ENCODE measurements around the gene IGF2R. TPM values are rescaled to one million over a fixed set of nuclear protein-coding genes. Genes with fewer than 3 reads are reported as not detected.

IGF2R gene
- total RNA-seq, 1 donor: 3.8 TPM

DNA sequence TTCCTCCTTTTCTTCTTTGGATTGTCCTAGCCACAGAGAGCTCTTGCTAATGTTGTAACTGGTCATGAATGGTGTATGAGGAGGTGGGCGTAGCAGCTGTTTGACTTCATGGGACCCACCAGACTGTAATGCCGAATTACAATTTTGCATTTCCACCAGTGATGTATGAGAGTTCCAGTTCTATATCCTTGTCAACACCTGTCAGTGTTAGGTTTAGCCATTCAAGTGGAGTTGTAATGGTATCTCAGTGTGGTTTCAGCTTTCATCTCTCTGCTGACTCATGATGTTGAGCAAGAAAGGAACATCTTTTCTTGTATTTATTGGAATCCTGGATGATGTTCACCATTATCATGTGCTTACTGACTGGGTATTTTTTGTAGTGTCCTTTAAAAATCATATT is 5.1 kb downstream of the IGF2R start:
- DNase-seq (ENCODE audit: low read depth in 2 of 3, low spot score in 2 of 3): no peak

DNA sequence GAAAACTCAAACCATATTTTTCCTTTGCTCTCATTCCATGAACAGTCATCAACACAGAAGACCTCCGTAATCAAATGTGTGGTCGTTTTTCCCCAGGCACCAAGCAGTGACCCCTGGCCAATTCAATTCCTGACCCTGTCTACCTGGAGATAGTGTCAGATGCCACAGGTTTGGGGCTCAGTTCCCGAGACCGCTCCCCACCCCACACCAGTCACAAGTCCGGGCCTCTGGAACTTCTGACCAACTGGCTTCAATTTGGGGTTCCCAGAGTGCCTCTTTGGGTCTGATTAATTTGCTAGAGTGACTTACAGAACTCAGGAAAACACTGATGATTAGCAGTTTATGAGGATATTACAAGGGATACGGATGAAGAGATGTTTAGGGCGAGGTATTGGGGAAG is 6.0 kb downstream of the IGF2R start:
- no peak for DNase-seq (ENCODE audit: low read depth in 2 of 3, low spot score in 2 of 3)

DNA sequence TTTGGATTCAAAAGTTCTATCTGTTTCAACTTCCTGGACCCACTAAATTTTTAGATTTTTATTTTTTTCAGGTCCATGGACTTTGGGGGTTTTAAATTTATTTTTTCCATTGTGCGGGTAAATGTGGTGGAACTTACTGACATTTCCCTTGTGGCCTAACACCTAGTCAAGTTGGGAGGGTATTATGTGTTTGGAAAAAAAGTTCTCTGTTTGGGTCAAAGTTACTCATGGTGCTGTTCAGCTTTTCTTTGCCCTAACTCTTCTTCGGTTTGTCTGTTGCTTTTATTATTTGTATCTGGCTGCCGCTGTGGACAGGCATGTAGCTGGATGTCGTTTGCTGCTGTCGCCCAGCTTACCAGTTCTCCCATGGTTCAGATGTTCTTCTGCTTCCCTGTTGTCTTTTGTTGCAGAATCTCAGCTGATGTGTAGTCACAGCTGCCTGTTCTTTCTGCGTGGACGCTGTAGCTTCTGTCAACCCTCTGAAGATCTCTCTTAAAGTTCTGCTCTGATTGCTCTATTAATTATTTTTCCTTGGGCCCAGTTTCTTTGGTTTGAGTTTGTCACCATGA is 7.9 kb downstream of the IGF2R start:
- no peak for DNase-seq (ENCODE audit: low read depth in 2 of 3, low spot score in 2 of 3)

DNA sequence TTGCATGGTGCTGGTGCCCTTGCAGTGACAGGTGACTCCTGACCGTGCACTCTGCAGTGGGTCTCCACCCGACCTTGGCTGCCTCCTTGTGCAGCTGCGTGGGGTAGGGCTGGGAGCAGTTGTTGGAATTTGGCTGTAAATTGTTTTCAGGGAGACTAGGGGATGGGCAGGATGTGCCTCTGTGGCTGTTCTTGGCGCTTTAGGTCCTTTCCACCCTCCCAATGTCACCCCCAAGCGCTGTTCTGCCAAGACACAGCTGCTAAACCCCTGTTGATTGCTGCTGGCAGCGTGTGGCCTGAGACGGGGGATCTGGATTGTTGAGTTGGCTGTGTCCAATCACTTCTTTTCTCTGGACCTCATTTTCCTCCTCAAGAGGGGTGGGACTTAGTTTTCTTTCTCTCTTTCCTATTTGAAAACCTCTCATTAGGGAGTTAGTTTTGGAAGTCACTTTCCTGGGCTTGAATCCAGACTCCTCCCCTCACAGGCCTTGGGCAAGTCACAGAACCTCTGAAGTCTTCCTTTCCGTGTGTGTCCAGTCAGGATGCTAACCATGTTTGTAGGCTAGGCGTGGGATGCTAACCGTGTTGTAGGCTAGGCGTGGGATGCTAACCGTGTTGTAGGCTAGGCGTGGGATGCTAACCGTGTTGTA is 8.5 kb downstream of the IGF2R start:
- no peak for DNase-seq (ENCODE audit: low read depth in 2 of 3, low spot score in 2 of 3)

DNA sequence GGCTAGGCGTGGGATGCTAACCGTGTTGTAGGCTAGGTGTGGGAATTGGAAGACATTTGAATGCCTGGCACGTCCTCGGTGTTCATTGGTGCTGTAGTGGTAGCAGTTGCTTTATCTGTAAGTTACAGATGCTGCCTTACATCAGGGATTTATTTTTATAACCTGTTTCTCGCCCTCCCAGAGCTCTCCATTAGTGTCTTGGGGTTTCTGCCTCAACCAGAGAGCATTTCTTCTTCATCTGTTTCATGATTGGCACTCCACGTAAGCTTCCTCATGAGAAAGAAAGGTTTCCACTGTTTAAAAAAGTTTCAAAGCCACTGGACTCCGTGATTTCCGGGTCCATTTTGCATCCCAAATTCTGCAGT is 9.0 kb downstream of the IGF2R start:
- DNase-seq (ENCODE audit: low read depth in 2 of 3, low spot score in 2 of 3): no peak

DNA sequence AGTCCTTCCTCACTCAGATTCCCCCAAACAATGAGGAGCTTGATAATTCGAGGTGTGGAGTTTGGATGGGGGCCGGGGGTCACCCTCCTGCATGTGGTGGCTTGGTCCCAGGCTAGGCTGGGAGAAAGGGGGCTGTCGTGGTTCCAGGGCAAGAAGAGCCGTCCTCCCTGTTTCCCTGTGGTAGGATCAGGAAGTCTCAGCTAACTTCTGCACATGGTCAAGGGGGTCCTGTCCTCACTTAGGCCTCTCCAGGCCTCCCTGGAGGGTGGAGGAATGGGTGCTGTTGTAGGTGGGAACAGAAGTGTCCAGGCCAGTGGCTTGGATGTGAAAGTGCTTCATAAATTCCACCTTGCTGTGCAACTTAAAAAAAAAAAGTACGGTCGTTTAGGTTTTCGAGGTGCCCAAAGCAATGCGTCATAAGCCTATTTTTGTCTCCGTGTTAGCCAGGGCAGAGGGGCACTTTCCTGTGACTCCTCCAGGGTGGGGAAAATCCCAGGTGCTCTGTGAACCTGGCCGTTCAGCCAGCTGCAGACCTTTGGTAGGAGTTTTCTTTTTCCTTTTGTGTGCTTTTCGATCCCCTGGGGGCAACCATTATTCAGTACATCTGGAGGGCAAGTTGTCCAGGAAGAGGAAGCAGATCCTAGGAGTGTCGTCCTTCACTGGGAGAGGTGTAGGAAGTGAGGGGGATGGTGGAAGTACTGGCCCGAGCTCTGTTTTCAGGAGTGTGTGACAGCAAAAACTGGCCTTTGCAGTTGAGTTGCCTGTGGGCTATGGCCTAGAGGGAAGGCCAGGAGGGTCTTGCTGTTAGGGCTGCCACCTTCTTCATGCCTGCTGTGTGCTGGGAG is 9.6 kb downstream of the IGF2R start:
- DNase-seq (ENCODE audit: low read depth in 2 of 3, low spot score in 2 of 3): no peak

DNA sequence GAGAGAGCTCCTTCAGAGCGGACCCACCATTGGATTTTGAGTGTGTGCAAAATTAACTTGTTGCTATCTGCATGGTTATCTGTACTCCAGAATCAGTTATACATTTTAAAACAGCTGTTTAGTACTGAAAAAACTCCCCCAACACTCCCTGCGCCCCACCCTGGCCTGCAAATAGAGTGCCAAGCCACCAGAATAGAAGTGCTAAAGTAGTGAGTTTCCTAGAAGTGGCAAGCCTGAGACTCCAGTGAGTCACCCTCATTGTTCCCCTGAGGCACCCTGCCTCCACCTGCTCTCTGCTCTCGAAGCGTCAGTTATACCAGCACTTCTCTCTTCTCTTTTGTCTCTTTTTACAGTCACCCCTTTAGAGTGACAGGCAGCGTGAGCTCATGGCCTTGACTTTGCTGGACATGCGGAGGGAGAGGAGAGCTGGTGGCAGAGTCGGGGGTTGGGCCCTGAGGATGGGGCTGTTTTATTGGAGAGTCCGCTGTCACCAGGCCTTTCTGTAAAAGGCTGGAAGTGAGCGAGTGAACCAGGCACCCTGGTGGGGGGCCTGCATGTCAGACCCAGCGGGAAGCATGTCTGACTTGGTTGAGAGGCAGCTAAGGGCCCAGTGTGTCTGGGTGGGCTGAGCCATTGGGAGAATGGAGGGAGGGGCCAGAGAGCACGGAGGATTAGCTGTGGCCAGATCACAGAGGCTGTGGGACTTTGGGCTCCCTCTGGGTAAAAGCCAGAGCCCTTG is 10.4 kb downstream of the IGF2R start:
- no peak for DNase-seq (ENCODE audit: low read depth in 2 of 3, low spot score in 2 of 3)

DNA sequence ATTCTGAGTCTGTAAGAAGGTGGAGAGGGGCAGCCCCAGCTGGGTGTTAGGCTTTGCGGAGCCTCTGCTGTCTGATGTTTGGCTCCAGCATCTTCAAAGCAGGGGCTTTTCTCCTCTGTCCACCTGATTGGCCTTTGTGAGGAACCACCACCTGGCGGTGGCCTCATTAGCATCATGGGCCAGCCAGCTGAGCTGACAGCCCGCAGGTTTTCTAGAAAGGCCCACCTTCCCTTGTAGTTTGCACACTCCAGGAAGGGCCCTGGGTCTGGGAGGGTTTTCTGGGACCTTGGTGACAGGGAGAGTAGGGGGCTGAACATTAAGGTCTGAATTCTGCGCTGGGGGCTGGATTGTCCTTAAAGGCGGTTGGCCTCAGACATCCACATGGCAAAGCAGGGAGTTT is 11.6 kb downstream of the IGF2R start:
- no peak for DNase-seq (ENCODE audit: low read depth in 2 of 3, low spot score in 2 of 3)

DNA sequence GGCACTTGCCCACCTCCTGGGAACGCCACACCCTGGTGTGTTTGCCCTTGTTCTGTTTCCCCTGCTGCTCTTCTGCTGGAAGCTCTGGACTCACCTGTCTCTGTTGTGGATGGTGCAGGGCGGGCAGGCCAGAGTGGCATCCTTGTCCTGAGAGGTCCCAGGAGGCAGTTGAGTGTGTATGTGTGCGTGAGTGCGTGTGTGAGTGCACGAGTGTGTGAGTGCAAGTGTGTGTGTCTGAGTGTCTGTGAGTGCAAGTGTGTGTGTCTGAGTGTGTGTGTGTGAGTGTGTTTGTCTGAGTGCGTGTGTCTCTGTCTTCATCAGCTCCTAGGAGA is 12.2 kb downstream of the IGF2R start:
- no peak for DNase-seq (ENCODE audit: low read depth in 2 of 3, low spot score in 2 of 3)

DNA sequence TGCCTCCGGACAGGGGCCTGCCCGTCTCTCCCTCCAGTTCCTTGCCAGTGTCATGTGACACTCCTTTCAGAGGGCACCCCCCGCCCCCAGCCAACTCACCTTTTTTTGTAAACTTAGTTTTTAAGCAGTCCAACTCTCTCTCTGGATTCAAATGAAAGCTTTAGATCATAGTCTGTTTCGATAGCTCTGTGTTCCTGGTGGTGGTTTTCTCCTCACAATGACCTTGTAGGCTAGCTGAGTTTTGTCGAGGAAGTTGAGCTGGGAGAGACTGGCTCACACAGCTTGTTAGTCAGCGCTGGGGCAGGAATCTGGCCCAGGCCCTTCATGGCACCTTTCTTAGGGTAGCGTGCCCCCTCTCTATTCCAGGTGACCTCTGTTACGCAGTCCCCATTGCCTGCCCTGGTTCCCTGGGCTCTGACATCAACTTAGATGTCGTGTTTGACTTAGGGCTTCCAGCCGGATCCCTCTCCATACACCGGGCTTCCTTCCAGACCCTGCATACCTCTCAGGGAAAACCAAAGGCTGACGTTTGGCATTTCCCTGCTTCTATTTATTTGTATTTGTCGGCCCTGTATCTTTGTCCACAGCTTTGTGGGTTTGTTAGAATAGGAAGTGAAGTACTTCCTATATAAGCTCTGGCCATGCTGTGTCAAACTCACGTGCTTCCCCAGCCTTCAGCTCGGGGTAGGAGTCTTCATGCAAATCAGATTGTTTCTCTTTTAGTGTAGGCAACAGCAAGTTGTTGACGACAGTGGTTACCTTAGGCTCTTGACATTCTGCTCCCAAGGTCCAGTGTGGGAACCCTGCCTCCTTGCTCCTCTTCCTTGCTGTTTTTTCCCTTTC is 12.7 kb downstream of the IGF2R start:
- peak in 2 of 3 donors; percentile 88 to 91 for DNase-seq (ENCODE audit: low read depth in 2 of 3, low spot score in 2 of 3)

DNA sequence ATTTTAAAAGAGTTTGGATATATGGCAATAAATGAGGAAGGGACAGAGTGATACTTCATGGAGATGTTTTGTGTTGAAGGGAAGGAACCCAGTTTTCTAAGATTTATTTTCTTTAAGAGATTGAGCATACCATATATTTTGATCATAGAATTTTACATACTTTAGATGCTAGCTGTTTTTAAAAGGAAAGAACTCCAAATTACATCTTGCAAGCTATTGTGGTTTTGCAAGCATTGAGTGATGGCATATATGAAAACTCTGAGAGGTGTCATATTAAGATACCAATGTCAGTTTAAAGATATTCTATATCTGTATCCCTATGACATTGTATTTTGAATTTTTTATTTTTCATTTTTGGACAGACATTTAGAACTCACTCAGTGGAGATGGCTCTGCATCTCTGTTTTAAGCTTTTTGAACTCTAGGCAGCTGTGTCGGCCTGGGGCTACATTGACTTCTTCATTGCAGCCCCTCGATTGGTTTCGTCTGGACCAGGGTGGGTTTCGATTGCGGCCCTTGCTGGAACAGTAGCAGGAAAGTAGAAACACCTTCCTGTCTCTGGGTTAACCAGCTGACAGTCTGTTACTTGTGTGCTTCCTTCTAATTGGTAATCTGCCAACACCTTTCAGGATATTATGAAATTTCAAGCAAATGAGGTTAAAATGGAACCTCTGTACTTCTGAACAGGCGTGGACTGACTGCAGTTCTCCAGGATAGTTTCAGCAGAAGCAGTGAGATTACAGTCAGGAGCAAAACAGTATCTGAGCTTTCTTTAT is 14.0 kb downstream of the IGF2R start:
- peak in 2 of 3 donors; percentile 56 to 69 for DNase-seq (ENCODE audit: low read depth in 2 of 3, low spot score in 2 of 3)

DNA sequence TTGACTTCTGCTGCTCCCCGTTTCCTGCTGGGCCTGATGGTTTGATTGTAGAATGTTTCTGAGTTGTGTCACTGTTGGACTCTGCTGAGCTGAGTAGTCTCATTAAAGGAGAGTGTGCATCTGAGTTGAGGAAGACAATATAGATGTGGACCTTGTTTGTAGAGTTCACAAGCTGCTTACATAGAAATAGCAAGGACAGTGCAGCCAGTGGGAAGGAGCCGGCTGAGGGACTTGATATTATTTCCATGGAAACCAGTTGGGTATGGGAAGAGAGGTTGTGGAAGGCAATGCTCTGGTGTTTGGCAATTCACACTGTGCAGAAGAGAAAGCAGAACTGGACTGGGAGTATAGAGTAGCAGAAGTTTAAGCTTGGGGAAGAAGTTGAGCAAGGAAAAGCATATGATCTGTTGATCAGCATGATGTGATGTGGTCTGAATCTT is 14.8 kb downstream of the IGF2R start:
- DNase-seq (ENCODE audit: low read depth in 2 of 3, low spot score in 2 of 3): no peak

DNA sequence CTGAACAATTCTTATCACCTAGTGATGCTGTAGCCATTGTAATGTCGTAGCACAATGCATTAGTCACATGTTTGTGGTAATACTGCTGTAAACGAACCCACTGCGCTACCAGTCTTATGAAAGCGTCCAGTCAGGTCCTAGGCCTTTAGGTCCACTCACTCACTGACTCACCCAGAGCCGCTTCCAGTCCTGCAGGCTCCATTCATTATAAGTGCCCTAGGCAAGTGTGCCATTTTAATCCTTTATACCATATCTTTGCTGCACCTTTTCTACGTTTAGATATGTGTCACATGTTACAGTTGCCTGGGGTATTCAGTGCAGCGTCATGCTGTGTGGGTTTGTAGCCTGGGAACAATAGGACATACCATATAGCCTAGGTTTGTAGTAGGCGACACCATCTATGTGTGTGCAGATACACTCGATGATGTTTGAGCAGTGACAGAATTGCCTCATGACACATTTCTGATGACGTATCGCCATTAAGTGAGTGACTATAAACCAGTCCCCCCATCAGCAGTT is 15.4 kb downstream of the IGF2R start:
- no peak for DNase-seq (ENCODE audit: low read depth in 2 of 3, low spot score in 2 of 3)

DNA sequence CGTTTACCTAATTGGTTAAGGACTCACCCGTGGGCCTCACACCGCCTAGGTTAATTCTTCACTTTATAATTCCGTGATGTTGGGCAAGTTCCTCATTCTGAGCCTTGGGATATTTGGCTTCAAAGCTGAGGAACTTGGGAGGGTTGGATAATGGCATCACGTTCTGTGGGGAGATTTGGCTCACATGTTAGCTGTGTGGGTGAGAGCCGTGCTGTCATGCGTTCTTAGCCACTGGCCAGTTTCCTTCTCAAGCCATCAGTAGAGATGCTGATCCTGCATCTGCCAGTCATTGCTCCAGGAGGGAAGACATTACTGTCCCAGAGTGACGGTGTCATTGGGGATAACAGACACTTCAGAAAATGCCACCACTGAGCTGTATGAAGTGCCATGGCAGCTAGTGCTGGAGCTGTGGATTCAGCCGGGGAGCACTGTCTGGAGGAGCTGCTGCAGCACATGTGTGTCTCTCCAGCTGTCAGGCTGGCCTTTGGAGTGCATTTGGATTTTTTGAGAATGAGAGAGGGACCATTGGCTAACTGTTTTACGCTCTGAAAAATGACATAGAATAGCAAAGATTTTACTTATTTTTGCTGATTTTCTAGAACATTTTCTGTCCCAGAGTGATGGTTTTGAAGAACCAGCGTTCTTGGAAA is 16.5 kb downstream of the IGF2R start:
- no peak for DNase-seq (ENCODE audit: low read depth in 2 of 3, low spot score in 2 of 3)

DNA sequence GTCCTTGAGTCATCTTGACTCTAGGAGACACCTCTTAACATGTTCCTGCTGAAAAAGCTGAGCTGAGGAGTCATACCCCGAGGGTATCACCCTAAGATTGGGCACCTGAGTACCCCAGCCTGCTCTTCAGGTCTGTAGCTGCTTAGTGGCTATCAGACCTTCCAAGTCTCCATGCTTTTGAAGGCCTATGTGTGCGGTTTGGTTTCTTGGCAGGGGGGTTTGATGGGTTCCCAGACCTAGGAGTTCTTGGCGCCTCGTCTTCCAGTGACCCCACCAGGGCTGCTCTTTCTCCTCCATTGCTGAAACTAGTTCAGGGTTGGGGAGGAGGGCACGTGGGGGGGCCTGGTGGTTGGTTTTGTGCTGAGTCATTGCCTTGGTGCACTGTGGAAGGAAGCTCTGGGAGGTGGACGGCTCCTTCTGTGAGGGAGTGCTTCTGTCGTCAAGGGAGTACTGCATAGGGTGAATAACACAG is 20.1 kb downstream of the IGF2R start:
- DNase-seq (ENCODE audit: low read depth in 2 of 3, low spot score in 2 of 3): no peak

DNA sequence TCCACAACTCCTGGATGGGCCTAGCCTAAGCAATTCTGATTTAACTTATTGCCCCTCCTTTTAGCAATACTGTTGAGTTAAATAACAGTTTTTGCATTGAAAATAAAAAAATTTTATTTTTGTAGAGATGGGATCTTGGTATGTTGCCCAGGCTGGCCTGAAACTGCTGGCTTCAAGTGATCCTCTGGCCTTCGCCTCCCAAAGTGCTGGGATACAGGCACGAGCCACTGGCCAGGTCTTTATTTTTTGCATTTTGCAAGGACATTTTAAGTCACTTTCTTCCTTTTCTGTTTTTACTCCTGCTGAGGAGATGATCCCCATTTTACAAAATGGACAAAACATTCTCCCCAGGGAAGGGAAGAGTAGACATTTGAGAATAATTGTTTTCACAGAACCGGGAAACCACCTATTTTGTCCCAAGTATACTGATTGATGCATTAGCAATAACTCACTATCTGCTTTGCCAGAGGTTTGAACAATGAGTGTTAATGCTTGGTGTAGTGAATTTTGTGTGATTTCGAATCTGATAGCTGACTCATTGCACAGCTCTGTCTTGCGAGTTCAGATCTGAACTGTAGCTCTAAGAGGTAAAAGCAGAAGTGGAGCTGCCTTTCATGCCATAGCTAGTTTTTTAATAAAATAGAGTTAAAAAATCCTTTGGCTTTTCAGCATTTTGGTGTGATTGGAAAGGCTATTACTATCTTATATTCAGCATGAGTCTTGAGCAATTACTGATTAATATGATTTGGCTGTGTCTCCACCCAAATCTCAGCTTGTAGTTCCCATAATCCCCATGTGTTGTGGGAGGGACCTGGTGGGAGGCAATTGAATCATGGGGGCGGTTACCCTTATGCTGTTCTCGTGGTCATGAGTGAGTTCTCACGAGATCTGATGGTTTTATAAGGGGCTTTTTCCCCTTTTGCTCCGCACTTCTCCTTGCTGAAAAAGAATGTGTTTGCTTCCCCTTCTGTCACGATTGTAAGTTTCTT is 20.9 kb downstream of the IGF2R start:
- DNase-seq (ENCODE audit: low read depth in 2 of 3, low spot score in 2 of 3): peak in 2 of 3 donors; percentile 31 to 62

DNA sequence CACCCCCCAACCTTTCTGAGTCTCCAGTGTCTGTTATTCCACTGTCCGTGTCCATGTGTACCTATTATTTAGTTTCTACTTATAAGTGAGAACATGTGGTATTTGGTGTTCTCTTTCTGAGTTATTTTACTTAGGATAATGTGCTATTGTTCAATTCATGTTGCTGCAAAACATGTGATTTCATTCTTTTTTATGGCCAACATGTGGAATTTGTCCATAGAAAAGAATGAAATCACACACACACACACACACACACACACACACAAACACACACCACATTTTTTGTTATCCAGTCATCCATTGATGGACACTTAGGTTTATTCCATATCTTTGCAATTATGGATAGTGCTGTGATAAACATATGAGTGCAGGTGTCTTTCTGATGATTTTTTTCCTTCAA is 23.5 kb downstream of the IGF2R start:
- no peak for DNase-seq (ENCODE audit: low read depth in 2 of 3, low spot score in 2 of 3)

DNA sequence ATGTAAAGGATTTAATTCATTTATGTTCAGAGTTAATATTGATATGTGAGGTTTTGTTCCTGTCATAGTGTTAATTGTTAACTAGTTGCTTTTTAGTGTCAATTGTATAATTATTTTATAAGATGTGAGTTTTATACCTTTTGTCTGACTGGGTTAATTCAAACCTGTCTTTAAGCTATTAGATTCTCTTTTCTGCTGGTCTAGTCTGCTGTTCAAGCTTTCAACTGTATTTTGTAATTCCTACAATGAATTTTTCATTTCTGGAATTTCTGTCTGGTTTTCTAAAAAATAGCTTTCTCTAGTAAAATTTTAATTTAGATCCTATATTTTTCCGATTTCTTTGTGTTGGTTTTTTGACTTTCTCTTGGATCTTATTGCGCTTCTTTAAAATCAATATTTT is 26.5 kb downstream of the IGF2R start:
- DNase-seq (ENCODE audit: low read depth in 2 of 3, low spot score in 2 of 3): no peak
